Ectodermal cell (in vitro differentiated cells): ENCODE results near the gene MAP3K13.

Experiments used
- H3K27ac ChIP-seq: 2 replicates; pipeline ENCODE4 v1.7.0; 2013; ENCODE audit warnings: mild to moderate bottlenecking, low read depth, low read length; ENCODE audit not compliant: insufficient read depth, poor library complexity, severe bottlenecking
- H3K27me3 ChIP-seq: 2 replicates; pipeline ENCODE4 v1.7.0; 2013; ENCODE audit warnings: mild to moderate bottlenecking, low read length; ENCODE audit not compliant: insufficient read depth, control insufficient read depth, poor library complexity, severe bottlenecking
- H3K36me3 ChIP-seq: one replicate; pipeline ENCODE4 v1.7.0; 2013; ENCODE audit warnings: low read length; ENCODE audit not compliant: control insufficient read depth, insufficient read depth
- H3K4me1 ChIP-seq: one replicate; pipeline ENCODE4 v1.7.0; 2013; ENCODE audit warnings: low read length; ENCODE audit not compliant: control insufficient read depth, insufficient read depth
- H3K4me3 ChIP-seq: 2 replicates; pipeline ENCODE4 v1.7.0; 2013; ENCODE audit warnings: low read depth, low read length, control low read depth; ENCODE audit not compliant: insufficient read depth
- H3K9me3 ChIP-seq: 2 replicates; pipeline ENCODE4 v1.7.0; 2013; ENCODE audit warnings: mild to moderate bottlenecking, low read length, moderate library complexity; ENCODE audit not compliant: control insufficient read depth
- whole genome bisulfite sequencing, 2 experiments: methylation state at CpG; one replicate each; pipeline ENCODE4 v1.1.7; 2013; ENCODE audit warnings: missing lambda C conversion rate in 2 of 2; 5-methylcytosine and 5-hydroxymethylcytosine counted together

MAP3K13 gene

DNA sequence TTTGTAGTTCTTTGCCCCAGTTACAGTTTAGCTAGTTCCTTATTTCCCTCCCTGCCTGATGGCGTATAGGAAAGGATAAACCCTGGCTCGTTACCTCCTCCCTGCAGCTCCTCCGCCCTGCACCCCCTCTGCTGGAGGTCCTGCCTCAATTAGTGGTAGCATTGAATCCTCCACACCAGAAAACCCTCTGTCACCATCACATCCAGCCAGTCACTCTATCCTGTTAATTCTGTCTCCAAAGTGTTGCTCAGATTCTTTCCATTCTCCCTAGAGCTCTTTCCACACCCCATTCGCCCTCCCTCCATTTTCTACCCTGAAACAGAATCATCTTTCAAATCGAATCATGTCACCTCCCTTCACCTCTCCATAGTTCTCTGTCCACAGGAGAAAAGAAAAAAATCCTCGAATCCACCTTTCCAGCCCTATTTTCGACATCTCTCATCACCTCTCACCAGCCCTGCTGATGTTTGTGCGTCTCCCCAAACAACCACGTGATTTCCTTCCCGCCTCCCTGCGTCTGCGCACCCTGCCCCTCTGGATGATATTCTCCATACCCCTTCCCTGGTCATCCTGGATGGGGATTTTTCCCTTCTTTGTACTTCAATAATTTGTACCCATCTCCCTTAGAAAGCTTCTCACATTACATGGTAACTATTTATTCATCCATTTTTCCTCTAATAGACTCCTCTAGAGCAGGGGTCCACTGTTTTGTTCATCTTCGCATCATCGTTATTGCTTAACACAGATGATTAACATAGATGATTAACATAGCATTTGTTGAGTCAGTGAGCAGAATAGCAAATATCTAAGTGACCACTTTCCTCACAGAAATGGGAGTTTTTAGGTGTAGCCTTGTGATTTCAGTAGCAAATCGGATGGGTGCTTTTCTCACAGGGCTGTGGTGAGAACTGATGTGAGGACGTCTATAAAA is 37.1 kb downstream of the MAP3K13 start:
- Histone ChIP-seq H3K4me3 (no peak overlapping the region), H3K27me3 (no peaks in the 10 kb centered on the region), H3K9me3 (no peaks in the 10 kb centered on the region), H3K4me1 (no peaks in the 10 kb centered on the region), H3K27ac (no peak overlapping the region), H3K36me3 (no peaks in the 10 kb centered on the region)
- 86 to 90% methylated on average over 16 of the region's 16 CpGs for WGBS, 2 experiments

GRCh38 chr3:185400866-185401265 is 37.9 kb downstream of the MAP3K13 start:
- Histone ChIP-seq H3K9me3 (no peaks in the 10 kb centered on the region), H3K36me3 (no peaks in the 10 kb centered on the region), H3K4me3 (no peak overlapping the region), H3K27me3 (no peaks in the 10 kb centered on the region), H3K27ac (no peak overlapping the region), H3K4me1 (no peaks in the 10 kb centered on the region)
- 75 to 82% methylated on average over 1 of the region's 1 CpG for WGBS, 2 experiments

DNA sequence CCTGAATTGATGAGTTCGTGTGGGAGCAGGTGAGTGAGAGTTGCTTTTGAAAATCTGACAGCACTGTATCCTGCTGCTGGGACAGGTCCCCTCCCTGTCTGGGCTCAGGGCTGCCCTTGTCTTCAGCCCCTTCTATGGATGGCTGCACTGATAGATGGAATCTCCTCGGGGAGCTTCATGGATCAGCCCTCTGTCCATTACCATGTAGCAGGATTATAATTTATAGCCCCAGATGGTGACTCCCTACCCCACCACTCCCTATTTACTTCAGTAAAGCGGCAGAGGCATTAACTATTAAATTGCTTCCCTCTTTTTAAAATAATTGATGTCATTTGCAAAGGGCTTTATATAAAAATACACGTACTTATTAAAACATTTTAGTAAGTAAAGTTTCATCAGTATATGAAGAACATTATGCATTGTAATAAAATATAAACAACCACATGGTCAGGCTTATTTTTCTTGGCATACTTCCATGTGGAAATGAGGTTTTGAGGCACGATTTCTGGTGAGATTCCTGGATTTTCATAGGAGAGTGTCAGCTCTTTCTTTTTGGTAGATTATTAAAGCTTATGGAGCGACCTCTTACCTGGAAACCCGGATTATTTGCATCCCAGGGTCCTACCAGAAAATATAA is 38.5 kb downstream of the MAP3K13 start:
- Histone ChIP-seq H3K4me1 (no peaks in the 10 kb centered on the region), H3K27me3 (no peaks in the 10 kb centered on the region), H3K4me3 (no peak overlapping the region), H3K27ac (no peak overlapping the region), H3K9me3 (no peaks in the 10 kb centered on the region), H3K36me3 (no peaks in the 10 kb centered on the region)
- WGBS, 2 experiments, result 79 to 80% methylated on average over 3 of the region's 7 CpGs

DNA sequence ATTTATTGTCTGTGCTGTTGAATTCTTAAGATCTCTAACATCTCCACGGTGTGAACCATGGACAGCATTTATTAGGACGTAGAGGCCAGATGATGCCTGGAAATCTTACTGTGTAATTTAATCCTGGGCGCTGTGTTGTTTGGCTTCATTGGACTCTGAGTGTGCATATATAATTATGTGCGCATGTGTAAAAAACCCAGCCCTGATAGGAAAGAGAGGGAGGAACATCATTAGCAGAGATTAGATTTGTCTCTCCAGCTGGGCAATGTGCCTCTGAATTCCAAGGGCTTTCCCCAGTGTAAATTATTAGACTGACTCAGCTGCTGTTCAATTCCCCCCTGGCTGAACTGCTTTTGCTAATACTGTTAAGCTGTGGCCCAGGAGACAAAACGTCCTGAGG is 39.6 kb downstream of the MAP3K13 start:
- 85 to 86% methylated on average over 5 of the region's 5 CpGs for WGBS, 2 experiments
- no peaks in the 10 kb centered on the region for H3K4me1 ChIP-seq
- no peaks in the 10 kb centered on the region for H3K27me3 ChIP-seq
- no peaks in the 10 kb centered on the region for H3K36me3 ChIP-seq
- H3K27ac ChIP-seq, result no peak overlapping the region
- no peak overlapping the region for H3K4me3 ChIP-seq
- no peaks in the 10 kb centered on the region for H3K9me3 ChIP-seq

GRCh38 chr3:185403002-185403401 is 40.1 kb downstream of the MAP3K13 start:
- WGBS, 2 experiments, result 72 to 94% methylated on average over 2 to 3 of the region's 3 CpGs
- no peak overlapping the region for H3K27ac ChIP-seq
- no peak overlapping the region for H3K4me3 ChIP-seq

GRCh38 chr3:185405243-185405642 is 42.3 kb downstream of the MAP3K13 start:
- no peaks in the 10 kb centered on the region for H3K4me1 ChIP-seq
- H3K27ac ChIP-seq, result no peak overlapping the region
- H3K36me3 ChIP-seq, result no peaks in the 10 kb centered on the region
- H3K4me3 ChIP-seq, result no peak overlapping the region
- H3K9me3 ChIP-seq, result no peaks in the 10 kb centered on the region
- H3K27me3 ChIP-seq, result no peaks in the 10 kb centered on the region
- 93 to 97% methylated on average over 3 of the region's 4 CpGs for WGBS, 2 experiments

More at GRCh38 chr3:185403002-185403401, 40.1 kb downstream of the MAP3K13 start:
- Histone ChIP-seq H3K4me1 (no peaks in the 10 kb centered on the region), H3K9me3 (no peaks in the 10 kb centered on the region), H3K36me3 (no peaks in the 10 kb centered on the region), H3K27me3 (no peaks in the 10 kb centered on the region)

DNA sequence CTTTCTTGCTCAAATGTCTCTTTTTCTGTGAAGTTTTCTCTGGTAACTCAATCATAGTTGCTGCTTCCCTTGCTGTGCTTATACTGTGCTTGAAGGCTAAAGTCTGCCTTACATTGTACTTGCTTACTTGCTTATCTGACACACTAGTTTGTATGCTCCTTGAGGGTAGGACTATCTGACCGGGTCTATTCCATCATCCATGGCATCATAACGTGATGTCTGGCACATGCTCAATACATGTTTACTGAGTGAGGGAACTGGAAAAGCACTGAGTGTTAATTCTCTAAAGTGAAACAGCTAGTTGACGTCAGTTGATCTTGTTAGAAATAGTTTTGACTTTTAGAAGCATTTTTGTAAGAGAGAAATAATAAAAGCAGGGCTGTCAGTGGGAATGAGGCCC is 42.7 kb downstream of the MAP3K13 start:
- Histone ChIP-seq H3K4me1 (no peaks in the 10 kb centered on the region), H3K27ac (no peak overlapping the region), H3K9me3 (no peaks in the 10 kb centered on the region), H3K27me3 (no peaks in the 10 kb centered on the region), H3K4me3 (no peak overlapping the region), H3K36me3 (no peaks in the 10 kb centered on the region)
- WGBS, 2 experiments, result 90 to 93% methylated on average over 3 of the region's 3 CpGs

- no peaks in the 10 kb centered on the region for H3K36me3 ChIP-seq
- no peaks in the 10 kb centered on the region for H3K9me3 ChIP-seq
- WGBS, 2 experiments, result 72 to 88% methylated on average over 1 of the region's 1 CpG
Measured at GRCh38 chr3:185406121-185406620, 43.2 kb downstream of the MAP3K13 start.

GRCh38 chr3:185409957-185410356 is 47.0 kb downstream of the MAP3K13 start:
- WGBS, 2 experiments, result 51 to 58% methylated on average over 8 of the region's 8 CpGs
- Histone ChIP-seq H3K9me3 (no peaks in the 10 kb centered on the region), H3K4me3 (no peak overlapping the region), H3K27me3 (no peaks in the 10 kb centered on the region), H3K4me1 (no peaks in the 10 kb centered on the region), H3K36me3 (no peaks in the 10 kb centered on the region), H3K27ac (no peak overlapping the region)

More at GRCh38 chr3:185406121-185406620, 43.2 kb downstream of the MAP3K13 start:
- Histone ChIP-seq H3K27me3 (no peaks in the 10 kb centered on the region), H3K27ac (no peak overlapping the region), H3K4me1 (no peaks in the 10 kb centered on the region), H3K4me3 (no peak overlapping the region)

GRCh38 chr3:185411133-185411532 is 48.2 kb downstream of the MAP3K13 start:
- Histone ChIP-seq H3K27me3 (no peaks in the 10 kb centered on the region), H3K9me3 (no peaks in the 10 kb centered on the region), H3K4me3 (no peak overlapping the region), H3K36me3 (no peaks in the 10 kb centered on the region), H3K4me1 (no peaks in the 10 kb centered on the region), H3K27ac (no peak overlapping the region)
- WGBS, 2 experiments, result 89 to 94% methylated on average over 1 of the region's 1 CpG
